Stimulated activated CD4-positive, alpha-beta T cell treated with anti-CD3 and anti-CD28 coated beads, Interleukin-4, amount 100 ng/mL, for 24 hours (primary cell): ENCODE data around the gene COASY.

Source experiments
- DNase-seq: peaks from one replicate; pipeline ENCODE4 v3.0.0-alpha.2; 2020

The COASY gene

DNA sequence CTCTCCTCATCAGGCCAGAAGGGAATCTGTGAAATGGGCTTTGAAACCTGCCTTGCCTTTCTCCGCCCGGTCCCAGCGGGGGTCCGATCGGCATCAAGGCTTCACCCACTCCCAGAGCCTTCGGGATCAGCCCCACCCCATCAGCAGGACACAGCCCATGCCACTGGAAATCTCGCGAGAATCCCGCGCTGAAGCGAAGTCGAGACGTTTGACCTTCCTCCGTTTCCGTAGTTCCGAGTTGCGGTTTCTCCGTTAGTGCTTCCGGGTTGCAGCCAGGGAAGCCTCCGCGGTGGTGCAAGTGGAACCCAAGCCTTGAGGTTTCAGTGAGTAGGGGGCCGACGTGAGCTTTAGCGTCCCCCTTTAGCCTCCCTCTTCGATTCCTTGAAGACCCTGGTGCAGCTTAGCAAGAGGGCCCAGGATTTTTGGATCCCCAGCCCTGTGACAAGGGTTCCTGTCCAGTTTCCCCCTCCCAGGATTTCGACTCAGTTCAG is at the start of gene COASY:
COASY (plus strand) TSS at position 252 of the 491 bp plus-strand sequence. CDS start 475 bp downstream, outside the sequence.
- peak; percentile 95 for DNase-seq

DNA sequence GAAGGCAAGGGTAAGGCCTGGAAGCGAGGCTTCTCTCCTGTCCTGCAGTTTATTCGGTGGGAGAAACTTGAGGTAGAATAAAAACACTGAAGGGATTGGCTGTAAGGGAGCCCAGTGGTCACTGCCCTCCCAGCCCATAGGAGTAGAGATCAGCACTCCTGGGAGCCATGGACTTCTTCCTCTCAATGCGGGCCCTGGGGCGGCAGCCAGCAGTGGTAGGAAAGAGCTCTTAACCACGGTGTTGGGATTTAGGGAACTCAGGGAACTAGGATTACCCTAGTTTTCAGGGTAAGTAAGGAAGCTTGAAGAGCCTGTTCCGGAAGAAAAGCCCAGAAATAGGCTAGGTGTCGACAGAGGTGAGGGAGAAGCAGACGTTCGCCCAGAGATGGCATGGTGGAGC is 49.7 kb upstream of the COASY start:
- no peak for DNase-seq

DNA sequence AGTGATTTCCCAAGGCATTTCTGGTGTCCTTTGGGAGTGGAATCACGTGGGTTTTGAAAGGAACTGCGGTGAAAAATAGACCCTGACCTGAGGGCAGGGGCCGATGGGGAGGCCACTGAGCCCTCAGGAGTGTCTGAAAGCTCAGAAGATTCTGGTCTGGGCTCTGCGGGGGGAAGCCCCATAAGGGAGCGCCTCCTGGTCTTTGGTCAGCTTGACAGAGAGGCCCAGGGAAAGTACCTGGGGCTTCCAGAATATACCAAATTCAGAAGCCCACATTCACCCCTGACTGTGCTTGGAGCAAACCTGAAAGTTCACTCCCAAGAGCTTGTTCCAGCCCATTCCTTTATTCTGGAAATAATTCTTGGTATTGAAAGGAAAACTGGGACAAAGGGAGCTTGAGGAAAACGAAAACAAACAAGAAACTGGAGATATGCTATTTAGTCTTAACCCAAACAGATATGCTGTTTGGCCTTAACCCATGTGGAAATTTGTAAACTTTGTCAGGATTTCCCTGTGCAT is 49.2 kb upstream of the COASY start:
- no peak for DNase-seq

DNA sequence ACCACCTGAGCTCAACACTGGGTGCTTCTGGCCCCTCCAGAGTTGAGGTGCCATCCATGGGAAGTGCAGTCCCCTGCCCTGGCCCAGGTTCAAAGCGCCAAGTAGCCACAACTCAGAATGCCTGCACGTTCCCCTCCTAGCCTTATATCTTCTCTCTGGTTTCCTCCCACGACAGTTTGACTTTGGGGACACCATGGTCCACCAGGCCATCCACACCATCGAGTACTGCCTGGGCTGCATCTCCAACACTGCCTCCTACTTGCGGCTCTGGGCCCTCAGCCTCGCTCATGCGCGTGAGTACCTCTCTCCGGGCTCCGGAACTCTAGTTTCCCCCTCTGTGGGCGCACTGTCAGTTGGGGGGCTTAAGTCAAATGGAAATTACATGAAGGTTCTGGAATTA is 48.3 kb upstream of the COASY start:
- DNase-seq, result no peak

DNA sequence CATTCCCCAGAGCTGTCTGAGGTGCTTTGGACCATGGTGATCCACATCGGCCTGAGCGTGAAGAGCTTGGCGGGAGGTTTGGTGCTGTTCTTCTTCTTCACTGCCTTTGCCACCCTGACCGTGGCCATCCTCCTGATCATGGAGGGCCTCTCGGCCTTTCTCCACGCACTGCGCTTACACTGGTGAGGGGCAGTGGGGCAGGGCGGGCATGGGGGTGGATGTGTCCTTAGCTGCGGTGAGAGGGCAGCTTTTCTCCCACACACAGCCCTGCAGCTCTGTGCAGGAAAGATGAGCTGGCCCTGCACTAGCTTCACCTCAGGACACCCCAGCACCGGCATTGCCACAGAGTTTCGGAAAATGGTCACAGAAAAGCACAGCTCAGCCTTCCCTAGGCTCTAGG is 47.7 kb upstream of the COASY start:
- DNase-seq, result no peak

DNA sequence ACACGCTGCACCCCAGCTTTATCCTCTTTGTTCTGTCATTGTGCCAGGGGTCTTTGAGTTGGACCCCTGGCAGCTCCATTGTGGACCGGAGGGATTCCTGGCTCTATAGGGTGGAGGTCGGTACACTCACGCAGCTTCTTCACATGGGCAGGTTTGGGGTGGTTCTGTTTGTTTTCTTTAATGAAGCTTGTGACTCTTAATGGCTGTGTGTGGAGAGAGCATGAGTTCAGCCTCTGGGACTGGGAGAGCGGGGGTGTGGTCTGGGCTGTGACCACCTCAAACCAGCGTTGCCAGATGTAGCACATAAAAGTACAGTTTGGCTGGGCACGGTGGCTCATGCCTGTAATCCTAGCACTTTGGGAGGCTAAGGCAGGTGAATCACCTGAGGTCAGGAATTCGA is 47.1 kb upstream of the COASY start:
- DNase-seq, result no peak

DNA sequence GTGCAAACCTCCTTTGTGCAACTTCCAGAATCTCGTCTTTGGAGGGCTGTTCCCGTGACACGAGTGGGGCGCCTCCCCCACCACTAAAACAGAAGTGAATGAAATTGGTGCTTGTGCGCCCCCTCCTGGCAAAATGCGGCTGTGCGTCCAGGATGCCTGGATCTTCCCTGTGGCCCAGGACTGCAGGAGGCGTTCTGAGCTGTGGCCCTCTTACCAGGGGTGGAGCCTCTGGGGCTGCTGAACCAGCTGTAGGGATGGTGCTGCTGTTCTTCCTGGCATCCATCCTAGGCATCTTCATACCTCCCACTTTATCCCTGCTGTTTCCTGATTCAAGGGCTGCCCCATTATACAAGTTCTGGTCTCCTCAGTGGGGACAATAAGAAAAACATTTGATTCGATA is 44.4 kb upstream of the COASY start:
- DNase-seq, result peak; percentile 85

DNA sequence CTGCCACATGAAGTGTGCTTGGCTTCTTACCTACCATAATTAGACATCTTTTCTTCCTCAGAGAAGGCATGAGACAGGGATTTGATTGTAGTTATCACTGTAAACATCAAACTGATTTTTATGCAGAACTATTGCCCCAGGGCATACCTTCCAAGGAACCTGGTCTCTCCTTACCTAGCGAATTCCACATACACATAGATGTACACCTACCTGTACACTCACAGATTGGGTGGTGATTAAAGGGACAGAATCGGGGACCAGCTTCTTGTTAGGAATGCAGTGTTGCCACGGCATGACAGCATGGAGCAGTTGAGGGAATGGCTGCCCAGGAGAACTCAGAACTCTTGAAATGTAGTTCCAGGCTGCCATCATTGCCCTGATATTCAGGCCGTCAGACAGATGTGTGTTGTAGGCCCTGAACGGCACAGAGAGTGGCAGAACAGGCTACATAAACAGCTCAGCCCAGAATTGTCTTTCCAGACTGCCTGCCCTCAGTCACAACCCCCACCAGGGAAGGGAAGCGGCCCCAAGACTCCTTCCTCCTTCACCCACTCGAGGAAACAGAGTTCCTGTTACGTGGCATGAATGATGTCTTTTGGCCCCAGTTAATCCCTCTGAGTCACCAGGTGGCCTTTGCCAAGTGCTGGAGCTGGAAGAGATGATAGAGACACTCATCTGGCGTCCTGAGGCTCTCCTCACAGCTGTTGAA is 43.7 kb upstream of the COASY start:
- no peak for DNase-seq

DNA sequence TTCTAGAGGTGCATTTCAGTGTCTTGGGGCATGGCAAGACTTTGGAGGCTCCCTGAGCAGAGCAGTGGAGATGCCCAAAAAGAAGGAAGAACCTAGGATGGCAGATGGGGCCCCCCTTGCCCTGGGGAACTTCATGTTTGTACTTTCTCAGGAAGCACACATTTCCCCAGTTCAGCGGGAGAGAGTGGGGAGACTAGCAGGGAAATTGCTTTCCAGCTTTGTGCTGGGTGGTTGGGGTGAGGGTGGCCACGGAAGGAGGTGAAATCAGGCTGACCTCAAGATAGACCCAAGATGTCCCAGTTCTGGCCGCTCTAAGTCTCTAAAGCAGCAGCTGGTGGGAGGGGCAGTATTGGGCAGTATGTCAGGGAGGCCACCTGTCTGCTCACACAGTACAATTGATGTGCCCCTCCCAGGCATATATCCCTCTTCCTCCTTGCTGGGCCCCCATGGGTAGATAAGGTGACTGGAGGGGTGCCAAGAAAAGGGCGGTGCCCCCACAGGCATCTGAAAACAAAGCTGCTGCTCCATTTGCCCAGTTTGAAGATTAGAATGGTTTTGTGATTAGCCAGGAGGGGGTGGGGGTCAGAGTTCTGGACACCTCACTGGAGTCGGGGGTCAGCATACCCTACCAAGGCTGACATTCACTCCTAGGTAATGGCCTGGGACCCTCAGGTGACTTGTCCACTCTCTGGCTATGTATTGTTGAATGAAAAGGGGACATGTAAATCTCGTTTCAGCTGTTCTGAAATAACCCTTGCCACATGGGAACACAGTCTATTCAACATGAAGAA is 43.0 kb upstream of the COASY start:
- DNase-seq, result no peak

DNA sequence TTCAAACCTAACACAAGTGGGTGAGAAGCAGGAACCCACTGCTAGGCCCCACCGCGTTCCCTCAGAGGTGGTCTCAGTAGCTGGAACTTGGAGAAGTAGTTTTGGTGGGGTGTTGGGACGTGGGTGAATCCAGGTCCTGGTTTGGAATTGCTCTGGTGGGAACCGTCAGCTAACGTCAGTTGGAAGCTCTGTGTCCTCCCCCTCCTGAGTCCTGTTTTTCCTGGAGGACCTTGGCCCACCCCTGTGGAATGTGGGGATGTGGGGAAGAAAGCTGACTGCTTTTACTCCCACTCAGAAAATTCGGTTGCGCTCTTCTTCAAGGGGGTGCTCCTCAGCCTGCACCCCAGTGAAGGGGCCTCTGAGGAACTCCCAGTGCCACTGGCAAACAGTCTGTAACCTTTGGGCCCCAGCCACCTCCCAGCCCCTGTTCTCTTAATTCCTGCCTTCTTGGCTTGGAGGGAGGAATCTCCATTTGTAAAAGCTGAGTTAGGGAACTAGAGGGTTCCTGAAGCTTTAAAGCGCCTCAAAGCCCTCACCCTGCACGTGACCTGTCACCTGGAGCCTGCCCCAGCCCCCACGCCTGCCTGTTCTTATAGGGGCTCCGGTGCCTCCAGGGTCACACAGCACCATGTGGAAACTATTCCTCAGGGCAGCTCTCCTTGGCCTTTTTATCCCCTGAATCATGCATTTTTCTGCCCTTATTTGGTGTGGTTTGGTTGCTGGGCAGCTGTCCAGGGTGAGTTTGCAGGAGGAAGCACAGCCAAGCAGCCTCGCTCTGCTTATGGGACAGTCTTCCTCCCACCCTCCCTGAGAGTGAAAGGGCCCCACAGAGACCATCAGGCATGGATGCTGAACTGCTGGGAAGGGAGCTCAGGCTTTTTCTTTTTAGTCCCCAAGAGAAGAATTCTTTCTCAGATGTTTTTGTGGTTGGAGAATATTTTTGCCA is 42.1 kb upstream of the COASY start:
- DNase-seq, result no peak

DNA sequence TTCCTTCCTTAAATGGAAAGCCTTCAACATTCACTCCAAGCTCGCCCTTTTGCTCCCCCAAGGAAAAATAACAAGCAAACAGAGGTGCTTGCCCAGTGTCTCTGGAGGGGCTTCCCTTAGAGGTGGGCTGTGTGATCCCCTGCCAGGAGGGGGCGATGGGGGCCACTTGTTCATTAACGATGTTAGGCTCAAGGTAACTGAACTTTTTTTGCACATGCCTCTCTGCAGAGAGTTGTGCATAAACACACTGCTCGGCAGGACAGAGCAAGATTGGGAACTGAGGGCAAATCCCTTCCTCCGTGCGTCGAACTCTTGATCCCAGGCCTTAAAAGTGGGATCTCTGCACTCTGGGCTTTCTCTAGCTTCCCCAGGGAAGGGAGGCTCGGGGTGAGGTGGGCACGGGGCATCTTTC is 41.4 kb upstream of the COASY start:
- no peak for DNase-seq

DNA sequence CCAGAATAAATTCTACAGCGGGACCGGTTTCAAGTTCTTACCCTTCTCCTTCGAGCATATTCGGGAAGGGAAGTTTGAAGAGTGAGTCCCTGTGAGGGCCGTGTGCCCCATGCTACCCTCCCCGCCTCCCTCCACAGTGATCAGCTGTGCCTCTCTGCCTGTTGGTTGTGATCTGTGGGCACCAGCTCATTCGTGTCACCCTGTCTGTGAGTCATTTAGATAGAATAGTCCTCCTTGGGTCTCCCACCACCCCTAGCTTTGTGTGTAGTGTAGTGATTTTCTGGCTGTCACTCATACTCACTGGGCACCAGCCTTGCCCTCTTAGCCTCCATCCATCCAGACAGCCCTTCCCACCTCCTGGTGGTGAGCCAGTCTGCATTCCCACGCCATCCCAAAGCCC is 40.9 kb upstream of the COASY start:
- no peak for DNase-seq

DNA sequence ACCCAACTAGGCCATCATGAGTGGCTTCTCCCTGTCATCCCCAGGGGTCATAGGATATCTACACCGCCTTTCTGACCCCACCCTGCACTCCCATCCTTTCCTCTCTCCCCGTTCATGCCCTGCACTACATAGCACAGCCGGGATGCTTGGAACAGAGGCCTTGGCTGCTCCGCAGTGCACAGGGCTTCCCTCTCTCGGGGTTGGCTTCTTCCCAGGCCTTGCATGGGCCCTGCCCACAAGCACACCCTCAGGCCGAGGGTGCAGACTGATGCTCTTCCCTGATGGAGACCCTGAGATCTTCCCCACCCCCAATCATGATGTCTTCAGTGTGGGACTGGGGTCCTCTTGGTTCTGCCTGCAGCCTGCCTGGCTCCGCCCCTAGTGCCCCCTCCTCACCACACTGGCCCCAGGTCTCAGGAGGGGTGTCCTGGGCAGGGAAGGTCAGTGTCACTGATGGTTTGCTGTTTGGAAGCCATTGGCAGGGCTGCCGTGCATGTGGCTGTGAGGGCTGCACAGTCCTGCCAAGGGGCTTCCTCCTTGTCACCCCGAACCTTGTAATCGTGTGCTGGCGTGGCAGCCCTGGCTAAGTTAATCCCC is 40.2 kb upstream of the COASY start:
- DNase-seq, result no peak

DNA sequence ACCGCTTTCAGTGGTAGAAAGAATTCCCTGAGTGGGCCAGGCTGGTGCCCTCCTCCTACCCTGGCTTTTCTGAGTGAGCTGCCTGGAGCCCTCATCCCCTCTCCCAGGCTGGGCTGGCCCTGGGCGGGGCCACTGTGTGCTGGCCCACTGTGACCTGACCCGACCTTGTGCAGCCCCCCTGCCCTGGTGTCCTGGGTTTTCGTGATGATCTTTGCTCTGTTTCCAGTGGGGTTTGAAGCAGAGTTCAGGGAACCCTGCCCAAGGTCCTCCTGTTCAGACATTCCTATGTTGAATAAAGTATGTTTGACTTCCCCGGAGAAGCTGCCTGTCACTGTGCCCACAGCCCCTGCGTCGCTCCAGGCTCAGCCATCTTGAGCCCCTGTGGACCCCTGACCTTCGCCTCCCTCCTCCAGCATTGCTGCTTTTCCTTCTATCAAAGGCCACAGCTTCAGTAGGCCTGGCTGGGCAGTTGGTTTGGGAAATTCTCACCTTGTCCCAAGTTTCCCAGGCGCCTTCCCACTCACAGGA is 39.6 kb upstream of the COASY start:
- DNase-seq, result no peak

DNA sequence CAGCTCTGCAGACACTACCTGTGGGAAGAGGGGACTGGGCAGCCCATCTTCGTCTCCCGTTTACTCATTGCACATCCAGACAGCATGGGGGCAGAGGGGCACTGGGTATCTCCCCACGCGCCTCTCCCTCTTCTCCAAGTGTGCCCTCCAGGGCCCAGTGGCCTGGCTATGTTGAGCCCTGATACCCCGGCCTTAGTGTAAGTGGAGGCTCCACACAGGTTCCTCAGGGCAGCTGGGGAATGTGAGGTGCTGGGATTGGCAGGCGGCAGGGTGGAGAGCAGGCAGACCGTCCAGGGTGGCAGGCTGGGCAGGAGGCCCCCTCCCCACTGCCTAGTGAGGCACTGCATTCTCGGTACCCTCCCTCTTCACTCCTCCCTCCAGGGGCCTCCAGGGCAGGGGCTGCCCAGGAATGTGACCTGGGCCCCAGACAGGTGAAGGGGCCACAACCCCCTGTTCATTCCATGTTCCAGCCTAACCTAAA is 39.1 kb upstream of the COASY start:
- no peak for DNase-seq

DNA sequence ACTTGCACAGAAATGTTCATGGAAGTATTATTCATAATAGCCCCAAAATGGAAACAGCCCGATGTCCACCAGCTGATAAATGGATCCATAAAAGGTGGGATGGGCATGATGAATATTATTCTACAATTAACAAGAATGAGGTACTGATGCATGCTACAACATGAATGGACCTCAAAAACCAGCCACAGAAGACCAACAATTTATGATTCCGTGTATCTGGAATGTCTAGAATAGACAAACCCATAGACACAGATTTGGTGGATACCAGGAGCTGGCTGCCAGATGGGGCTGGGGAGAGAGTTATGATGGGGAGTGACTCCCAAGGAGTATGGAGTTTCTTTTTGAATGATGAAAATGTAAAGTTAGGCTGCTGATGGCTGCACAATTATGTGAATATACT is 36.7 kb upstream of the COASY start:
- DNase-seq, result no peak

DNA sequence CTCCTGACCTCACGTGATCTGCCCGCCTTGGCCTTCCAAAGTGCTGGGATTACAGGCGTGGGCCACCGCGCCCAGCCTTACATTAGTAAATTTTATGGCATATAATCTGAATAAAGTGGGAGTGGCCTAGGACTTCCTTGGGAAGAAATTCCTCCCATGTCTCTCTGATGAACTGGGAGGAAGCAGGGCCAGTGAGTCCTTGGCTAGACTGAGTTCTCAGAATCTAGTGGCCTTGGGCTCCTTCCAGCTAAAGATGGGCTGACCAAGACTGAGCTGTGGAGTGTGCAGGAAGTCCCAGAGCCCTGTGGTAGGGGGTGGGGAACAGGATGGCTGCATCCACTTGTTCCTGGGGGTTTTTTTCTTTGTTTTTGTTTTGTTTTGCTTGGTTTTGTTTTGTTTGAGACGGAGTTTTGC is 35.9 kb upstream of the COASY start:
- DNase-seq, result no peak

DNA sequence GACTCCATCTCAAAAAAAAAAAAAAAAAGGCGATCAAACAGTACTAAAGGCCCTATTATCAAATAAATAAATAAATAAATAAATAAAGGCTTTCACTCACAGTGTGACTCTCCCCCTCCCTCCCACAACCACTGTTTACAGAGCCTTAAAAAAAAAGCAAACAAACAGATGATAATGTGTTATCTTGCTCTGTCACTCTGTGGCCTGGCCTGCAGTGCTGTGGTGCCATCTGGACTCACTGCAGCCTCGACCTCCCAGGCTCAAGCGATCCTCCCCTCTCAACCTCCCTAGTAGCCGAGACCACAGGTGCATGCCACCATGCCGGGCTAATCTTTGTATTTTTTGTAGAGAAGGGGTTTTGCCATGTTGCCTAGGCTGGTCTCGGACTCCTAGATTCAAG is 34.0 kb upstream of the COASY start:
- DNase-seq, result no peak

DNA sequence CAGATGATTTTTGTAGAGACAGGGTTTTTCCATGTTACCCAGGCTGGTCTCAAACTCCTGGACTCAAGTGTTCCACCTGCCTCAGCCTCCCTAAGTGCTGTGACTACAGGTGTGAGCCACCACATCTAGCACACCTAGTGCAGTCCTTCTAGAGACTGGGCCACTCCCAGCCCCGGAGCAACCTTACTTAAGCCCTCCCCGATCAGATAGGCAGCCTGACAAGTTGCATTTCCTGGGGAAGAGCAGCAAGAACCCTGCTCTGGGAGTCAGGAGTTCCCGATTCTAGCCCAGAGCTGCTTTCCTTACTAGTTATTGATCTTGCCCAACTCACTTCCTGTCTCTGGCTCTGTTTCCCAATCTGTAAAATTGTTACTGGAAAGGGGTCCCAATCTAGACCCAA is 32.9 kb upstream of the COASY start:
- no peak for DNase-seq

DNA sequence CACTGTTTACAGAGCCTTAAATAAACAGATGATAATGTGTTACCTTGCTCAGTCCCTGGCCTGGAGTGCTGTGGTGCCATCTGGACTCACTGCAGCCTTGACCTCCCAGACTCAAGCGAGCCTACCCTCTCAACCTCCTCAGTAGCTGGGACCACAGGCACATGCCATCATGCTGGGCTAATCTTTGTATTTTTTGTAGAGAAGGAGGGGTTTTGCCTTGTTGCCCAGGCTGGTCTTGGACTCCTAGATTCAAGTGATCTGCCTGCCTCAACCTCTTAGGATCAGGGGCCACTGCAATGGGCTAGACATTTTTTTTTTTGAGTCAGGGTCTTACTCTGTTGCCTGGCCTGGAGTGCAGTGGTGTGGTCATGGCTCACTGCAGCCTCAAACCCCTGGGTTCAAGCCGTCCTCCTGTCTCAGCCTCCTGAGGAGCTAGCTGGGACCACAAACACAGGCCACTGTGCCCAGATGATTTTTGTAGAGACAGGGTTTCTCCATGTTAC is 30.9 kb upstream of the COASY start:
- DNase-seq, result no peak

DNA sequence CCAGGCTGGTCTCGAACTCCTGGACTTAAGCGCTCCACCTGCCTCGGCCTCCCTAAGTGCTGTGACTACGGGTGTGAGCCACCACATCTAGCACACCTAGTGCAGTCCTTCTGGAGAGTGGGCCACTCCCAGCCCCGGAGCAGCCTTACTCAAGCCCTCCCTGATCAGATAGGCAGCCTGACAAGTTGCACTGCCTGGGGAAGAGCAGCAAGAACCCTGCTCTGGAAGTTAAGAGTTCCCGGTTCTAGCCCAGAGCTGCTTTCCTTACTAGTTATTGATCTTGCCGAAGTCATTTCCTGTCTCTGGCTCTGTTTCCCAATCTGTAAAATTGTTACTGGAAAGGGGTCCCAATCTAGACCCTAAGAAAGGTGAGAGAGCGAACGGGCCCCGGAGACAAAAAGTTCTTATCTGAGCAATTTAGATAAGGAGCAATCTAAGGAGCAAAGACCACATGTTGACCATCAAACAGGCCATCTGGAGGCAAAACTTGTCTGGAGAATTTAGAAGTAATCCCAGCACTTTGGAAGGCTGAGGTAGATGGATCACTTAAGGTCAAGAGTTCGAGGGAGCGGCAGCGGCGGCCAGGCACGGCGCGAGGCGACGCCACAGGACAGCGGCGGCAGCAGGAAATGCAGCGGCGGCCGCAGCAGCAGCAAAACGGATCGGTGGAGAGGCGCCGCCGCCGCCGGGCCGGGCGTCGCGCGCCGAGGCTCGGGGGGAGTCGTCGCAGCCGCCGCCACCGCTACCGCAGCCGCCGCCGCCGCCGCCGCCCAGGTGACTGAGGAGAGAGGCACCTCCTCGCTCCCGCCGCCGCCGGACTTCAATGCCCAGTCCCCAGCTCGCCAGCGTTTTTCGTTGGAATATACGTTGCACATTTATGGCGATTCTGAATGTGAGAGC is 30.2 kb upstream of the COASY start:
- DNase-seq, result peak; percentile 50
